DOHH2 (cell line): ENCODE results near the gene GPAM.
"Not testable (repeated sequence)": the region's sequence is repeated elsewhere in the genome, so short reads cannot be mapped to it uniquely, and the experiment has no call there.

ENCODE experiments used
- H3F3A ChIP-seq: fragments of 200-600 bp; sonication (generic), shearing (Covaris generic); 2 replicates; pipeline ENCODE4 v1.6.0; 2016; ENCODE audit warnings: antibody characterized with exemption, mild to moderate bottlenecking; ENCODE audit not compliant: control insufficient read depth, insufficient read depth
- H3K27ac ChIP-seq: fragments of 200-600 bp; sonication (generic); 2 replicates; pipeline ENCODE4 v1.5.1; 2014; ENCODE audit warnings: low read depth, mild to moderate bottlenecking, low read length, moderate library complexity
- H3K27me3 ChIP-seq: fragments of 200-600 bp; sonication (generic); 2 replicates; pipeline ENCODE4 v1.6.1; 2014; ENCODE audit warnings: mild to moderate bottlenecking, low read length, mixed read lengths; ENCODE audit not compliant: control insufficient read depth
- H3K36me3 ChIP-seq: fragments of 200-600 bp; sonication (generic); 2 replicates; pipeline ENCODE4 v1.6.1; 2014; ENCODE audit warnings: mild to moderate bottlenecking, low read length, moderate library complexity, mixed read lengths; ENCODE audit not compliant: control insufficient read depth
- H3K4me1 ChIP-seq: fragments of 200-600 bp; sonication (generic); 2 replicates; pipeline ENCODE4 v1.6.1; 2014; ENCODE audit warnings: mild to moderate bottlenecking, low read length, mixed read lengths; ENCODE audit not compliant: control insufficient read depth
- H3K4me2 ChIP-seq: fragments of 200-600 bp; sonication (generic); 2 replicates; pipeline ENCODE4 v1.6.0; 2014; ENCODE audit warnings: mild to moderate bottlenecking, low read length, moderate library complexity
- H3K4me3 ChIP-seq: fragments of 200-600 bp; sonication (generic); 2 replicates; pipeline ENCODE4 v1.5.1; 2014; ENCODE audit warnings: mild to moderate bottlenecking, low read length, mixed read lengths
- H3K79me2 ChIP-seq: fragments of 200-600 bp; sonication (generic); 2 replicates; pipeline ENCODE4 v1.6.1; 2014; ENCODE audit warnings: mild to moderate bottlenecking, low read length, mixed read lengths; ENCODE audit not compliant: control insufficient read depth
- H3K9me2 ChIP-seq: fragments of 200-600 bp; sonication (generic); replicated peaks from 2 replicates; pipeline ENCODE4 v1.6.1; 2014; ENCODE audit warnings: mild to moderate bottlenecking, low read length, mixed read lengths; ENCODE audit not compliant: control insufficient read depth
- H3K9me3 ChIP-seq: fragments of 200-600 bp; sonication (generic); 2 replicates; pipeline ENCODE4 v1.6.1; 2014; ENCODE audit warnings: antibody characterized with exemption, low read length, mixed read lengths; ENCODE audit not compliant: control insufficient read depth, insufficient read depth
- H4K20me1 ChIP-seq: fragments of 200-600 bp; sonication (generic); 2 replicates; pipeline ENCODE4 v1.6.0; 2014; ENCODE audit warnings: low read depth, mild to moderate bottlenecking, antibody characterized with exemption, low read length, moderate library complexity; ENCODE audit not compliant: control insufficient read depth, insufficient read depth
- EZH2phosphoT487 ChIP-seq: fragments of 200-600 bp; sonication (generic); IDR thresholded peaks from 2 replicates; pipeline ENCODE4 v1.6.1; 2017; ENCODE audit warnings: borderline replicate concordance, mild to moderate bottlenecking, antibody characterized with exemption, low read length, moderate library complexity, mixed read lengths
- TF ChIP-seq, protein P1 (sequence below): fragments of 200-600 bp; sonication (generic); IDR thresholded peaks from one replicate; pipeline ENCODE4 v1.5.1; 2014; ENCODE audit warnings: antibody characterized with exemption, mild to moderate bottlenecking, low read depth, low read length; ENCODE audit not compliant: poor library complexity, severe bottlenecking

GPAM gene

DNA sequence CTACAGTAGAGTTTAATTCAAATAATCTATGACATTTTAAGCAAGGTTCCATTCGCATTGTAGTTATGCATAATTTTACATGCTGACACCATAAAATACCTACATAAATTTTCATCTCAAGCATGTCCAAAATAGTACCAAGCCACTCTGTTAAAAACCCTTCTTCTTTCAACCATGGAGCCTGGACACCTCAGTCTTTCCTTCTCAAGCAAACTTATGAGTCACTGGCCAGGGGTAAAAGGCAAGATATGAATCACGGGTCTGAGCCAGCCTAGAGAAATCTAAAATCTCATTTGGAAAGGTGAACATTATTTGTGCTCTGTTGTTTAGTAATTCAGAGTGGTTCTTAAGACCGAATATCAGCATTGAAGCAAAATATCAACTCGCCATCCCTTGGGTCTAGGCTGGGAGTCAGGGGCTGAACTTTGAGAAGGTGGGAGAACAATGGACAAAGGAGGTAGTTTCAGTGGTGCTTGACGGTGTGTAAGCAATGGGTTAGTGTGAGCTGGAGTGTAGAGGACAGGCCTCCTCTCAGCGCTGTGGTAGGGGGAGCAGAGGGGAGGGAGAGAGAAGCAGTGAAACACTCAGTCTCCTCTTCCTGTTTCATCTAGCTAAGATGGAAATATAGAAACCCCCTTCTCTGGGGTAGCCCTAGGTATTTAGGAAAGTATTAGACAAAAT is 19.1 kb upstream of the GPAM start:
- H3K36me3 ChIP-seq, result no peaks in the 10 kb centered on the region
- H3K9me2 ChIP-seq, result no peaks in the 10 kb centered on the region
- no peak overlapping the region for H3K4me3 ChIP-seq
- no peaks in the 10 kb centered on the region for H3F3A ChIP-seq
- TF ChIP-seq EZH2phosphoT487, result no peak
- TF ChIP-seq, protein P1, sequence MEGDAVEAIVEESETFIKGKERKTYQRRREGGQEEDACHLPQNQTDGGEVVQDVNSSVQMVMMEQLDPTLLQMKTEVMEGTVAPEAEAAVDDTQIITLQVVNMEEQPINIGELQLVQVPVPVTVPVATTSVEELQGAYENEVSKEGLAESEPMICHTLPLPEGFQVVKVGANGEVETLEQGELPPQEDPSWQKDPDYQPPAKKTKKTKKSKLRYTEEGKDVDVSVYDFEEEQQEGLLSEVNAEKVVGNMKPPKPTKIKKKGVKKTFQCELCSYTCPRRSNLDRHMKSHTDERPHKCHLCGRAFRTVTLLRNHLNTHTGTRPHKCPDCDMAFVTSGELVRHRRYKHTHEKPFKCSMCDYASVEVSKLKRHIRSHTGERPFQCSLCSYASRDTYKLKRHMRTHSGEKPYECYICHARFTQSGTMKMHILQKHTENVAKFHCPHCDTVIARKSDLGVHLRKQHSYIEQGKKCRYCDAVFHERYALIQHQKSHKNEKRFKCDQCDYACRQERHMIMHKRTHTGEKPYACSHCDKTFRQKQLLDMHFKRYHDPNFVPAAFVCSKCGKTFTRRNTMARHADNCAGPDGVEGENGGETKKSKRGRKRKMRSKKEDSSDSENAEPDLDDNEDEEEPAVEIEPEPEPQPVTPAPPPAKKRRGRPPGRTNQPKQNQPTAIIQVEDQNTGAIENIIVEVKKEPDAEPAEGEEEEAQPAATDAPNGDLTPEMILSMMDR, result no peak
- H3K27me3 ChIP-seq, result peaks cover 25% of the 10 kb centered on the region
- no peaks in the 10 kb centered on the region for H3K4me1 ChIP-seq
- no peak overlapping the region for H3K4me2 ChIP-seq
- H3K79me2 ChIP-seq, result no peaks in the 10 kb centered on the region
- no peaks in the 10 kb centered on the region for H4K20me1 ChIP-seq
- no peaks in the 10 kb centered on the region for H3K9me3 ChIP-seq
- no peak overlapping the region for H3K27ac ChIP-seq

DNA sequence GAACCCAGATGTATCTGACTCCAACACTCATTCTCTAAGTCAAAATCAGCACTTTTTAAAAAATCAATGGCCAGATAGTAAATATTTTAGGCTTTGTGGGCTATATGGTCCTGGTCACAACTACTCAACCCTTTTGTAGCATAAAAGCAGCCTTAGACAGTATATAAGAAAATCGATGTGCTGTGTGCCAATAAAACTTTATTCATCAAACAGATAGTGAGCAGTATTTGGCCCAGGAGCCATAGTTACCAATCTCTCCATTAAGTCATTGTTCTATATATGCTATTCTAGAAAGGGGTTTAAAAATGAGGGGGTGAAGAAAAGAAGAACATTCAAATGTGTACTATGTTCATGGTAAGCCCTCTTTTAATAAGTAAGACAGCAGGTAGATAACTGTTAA is 18.5 kb upstream of the GPAM start:
- H3K27me3 ChIP-seq, result peaks cover 25% of the 10 kb centered on the region

DNA sequence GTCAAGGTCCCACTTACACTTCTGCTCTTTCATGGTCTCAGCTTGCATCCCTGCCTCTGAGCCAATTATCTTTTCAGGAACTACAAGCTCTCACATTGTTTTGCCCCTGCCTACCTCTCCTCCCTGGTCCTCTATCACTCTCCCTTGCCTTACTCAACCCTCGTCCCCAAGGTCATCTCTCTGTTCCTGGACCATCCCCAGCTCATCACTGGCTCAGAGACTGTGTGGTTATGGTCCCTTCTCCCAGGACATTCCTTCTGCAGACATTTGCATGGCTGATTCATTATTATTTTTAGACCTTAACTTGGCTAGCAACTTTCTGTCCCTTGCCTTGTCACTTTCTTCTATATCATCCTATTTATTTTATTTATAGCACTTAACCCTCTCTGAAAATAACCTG is 17.8 kb upstream of the GPAM start:
- H3K79me2 ChIP-seq, result no peaks in the 10 kb centered on the region
- H3K27me3 ChIP-seq, result peaks cover 25% of the 10 kb centered on the region
- no peaks in the 10 kb centered on the region for H3K9me3 ChIP-seq
- no peaks in the 10 kb centered on the region for H3K36me3 ChIP-seq
- no peaks in the 10 kb centered on the region for H3F3A ChIP-seq
- TF ChIP-seq EZH2phosphoT487, result no peak
- TF ChIP-seq, protein P1, result no peak
- no peak overlapping the region for H3K27ac ChIP-seq
- no peaks in the 10 kb centered on the region for H3K4me1 ChIP-seq
- no peak overlapping the region for H3K4me2 ChIP-seq
- H3K4me3 ChIP-seq, result no peak overlapping the region
- H3K9me2 ChIP-seq, result no peaks in the 10 kb centered on the region
- H4K20me1 ChIP-seq, result no peaks in the 10 kb centered on the region

More for the DNA sequence above, 18.5 kb upstream of the GPAM start:
- H3K9me3 ChIP-seq, result no peaks in the 10 kb centered on the region
- no peak overlapping the region for H3K27ac ChIP-seq
- H3K9me2 ChIP-seq, result no peaks in the 10 kb centered on the region
- H3K4me3 ChIP-seq, result no peak overlapping the region
- no peaks in the 10 kb centered on the region for H4K20me1 ChIP-seq
- no peaks in the 10 kb centered on the region for H3F3A ChIP-seq
- H3K4me1 ChIP-seq, result no peaks in the 10 kb centered on the region
- H3K4me2 ChIP-seq, result no peak overlapping the region
- TF ChIP-seq, protein P1, result no peak
- TF ChIP-seq EZH2phosphoT487, result no peak
- no peaks in the 10 kb centered on the region for H3K36me3 ChIP-seq
- no peaks in the 10 kb centered on the region for H3K79me2 ChIP-seq

DNA sequence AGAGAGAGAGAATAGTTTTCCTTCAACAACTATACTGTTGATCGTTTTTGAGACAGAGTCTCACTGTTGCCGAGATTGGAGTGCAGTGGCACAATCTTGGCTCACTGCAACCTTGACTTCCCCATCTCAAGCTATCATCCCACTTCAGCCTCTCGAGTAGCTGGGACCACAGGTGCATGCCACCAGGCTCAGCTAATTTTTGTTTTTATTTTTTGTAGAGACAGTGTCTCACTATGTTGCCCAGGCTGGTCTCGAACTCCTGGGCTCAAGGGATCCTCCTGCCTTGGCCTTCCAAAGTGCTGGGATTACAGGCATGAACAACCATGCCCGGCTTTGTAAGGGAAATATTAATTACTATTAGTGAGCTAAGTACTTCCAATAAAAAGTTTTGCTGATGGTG is 16.7 kb upstream of the GPAM start:
- not testable (repeated sequence) for H3K79me2 ChIP-seq, H3K27ac ChIP-seq, H3K9me3 ChIP-seq, H3K4me2 ChIP-seq, H3K9me2 ChIP-seq, H3K4me1 ChIP-seq, H4K20me1 ChIP-seq, H3K4me3 ChIP-seq, H3F3A ChIP-seq, H3K36me3 ChIP-seq
- peaks cover 25% of the 10 kb centered on the region for H3K27me3 ChIP-seq

DNA sequence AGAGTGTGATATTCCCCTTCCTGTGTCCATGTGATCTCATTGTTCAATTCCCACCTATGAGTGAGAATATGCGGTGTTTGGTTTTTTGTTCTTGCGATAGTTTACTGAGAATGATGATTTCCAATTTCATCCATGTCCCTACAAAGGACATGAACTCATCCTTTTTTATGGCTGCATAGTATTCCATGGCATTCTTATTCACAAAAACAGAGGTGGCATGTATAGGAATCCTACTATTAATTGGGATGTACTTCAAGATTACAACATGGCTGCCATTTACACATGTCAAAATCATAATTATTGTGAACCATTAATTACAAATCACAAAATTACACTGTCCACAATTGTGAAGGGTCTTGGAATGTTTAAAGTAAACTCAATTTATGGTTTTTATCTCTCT is 14.1 kb upstream of the GPAM start:
- H3K36me3 ChIP-seq, H3K9me3 ChIP-seq, H3K4me1 ChIP-seq, H3K9me2 ChIP-seq, H3K27ac ChIP-seq, H3K4me3 ChIP-seq, H3K79me2 ChIP-seq, H3F3A ChIP-seq, H4K20me1 ChIP-seq, H3K4me2 ChIP-seq: not testable (repeated sequence)
- peaks cover 15% of the 10 kb centered on the region for H3K27me3 ChIP-seq
